ENCODE measurements around the gene RNF123. TPM values are rescaled to one million over a fixed set of nuclear protein-coding genes. Genes with fewer than 3 reads are reported as not detected.

Gene RNF123
- total RNA-seq, 1 experiment from 2014 or later, result 71.9 TPM

DNA sequence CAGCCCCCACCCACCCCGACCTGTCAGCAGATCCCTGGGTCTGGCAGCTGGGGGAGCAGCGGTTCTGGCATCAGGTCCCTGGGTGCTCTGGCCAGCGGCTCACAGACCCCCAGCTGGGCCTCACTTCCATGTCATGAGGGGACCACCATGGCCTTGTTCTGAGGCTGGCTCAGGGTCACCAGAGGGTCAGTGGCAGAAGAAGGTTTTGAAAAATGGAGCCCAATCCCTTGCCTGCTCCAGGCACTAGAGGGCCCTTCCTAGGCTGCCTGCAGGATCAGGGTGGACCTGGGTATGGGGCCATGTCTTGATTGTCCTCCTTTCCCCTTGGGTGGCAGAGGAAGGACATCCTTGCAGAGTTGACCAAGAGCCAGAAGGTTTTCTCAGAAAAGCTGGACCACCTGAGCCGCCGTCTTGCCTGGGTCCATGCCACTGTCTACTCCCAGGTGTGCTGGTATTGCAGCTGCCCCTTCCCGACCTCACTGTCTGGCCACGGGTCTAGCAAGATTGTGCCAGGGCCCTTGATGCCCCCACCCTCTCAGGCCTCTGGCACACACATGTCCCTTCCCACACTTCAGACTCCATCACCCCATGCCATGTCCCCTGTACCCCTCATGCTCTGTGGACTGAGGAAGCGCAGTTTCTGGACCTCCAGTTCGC is 17.2 kb downstream of the RNF123 start:
- no peak overlapping the region for H3K4me3 ChIP-seq (replicated peaks in 1 of 2; ENCODE audit: low read depth in 1 of 2, low read length in 2 of 2)
- no peaks in the 10 kb centered on the region for H3K79me2 ChIP-seq (ENCODE audit: insufficient read depth, low read length)
- no peaks in the 10 kb centered on the region for H3K27me3 ChIP-seq (ENCODE audit: insufficient read depth, low read length)
- CTCF ChIA-PET, result no interaction called here
- H2AFZ ChIP-seq (ENCODE audit: low read depth, low read length, poor library complexity, severe bottlenecking), result no peak overlapping the region
- intact Hi-C loops (cut with micrococcal nuclease), result no loop called here
- POLR2A ChIA-PET, result interaction anchor here (0.6 kb wide), 1 partner anchor 88 kb away, joined by 3 read pairs; no protein-coding TSS in a partner anchor
- H3K9ac ChIP-seq (ENCODE audit: low read length), result no peak overlapping the region
- no peak for DNase-seq (ENCODE audit: low read depth, low spot score)
- no peaks in the 10 kb centered on the region for H3K4me1 ChIP-seq (ENCODE audit: control insufficient read depth in 1 of 2, insufficient read depth in 2 of 2, low read length in 2 of 2)
- no peak overlapping the region for H3K27ac ChIP-seq (ENCODE audit: low read depth, low read length)
- H3K36me3 ChIP-seq (ENCODE audit: control insufficient read depth in 1 of 2, insufficient read depth in 2 of 2, low read length in 2 of 2), result peaks cover 0 to 4% of the 10 kb centered on the region in 2 experiments; a peak in 2 of 4 replicates
- no peak for ATAC-seq
- RAD21 ChIA-PET (ENCODE audit: low non-redundant PET in 1 of 2, low total read pairs in 2 of 2, uncharacterized antibody in 2 of 2, unreplicated experiment in 2 of 2), result no interaction called here
- BruUV-seq (replicated peaks), result no TSS peak
- TF ChIP-seq, protein P1, sequence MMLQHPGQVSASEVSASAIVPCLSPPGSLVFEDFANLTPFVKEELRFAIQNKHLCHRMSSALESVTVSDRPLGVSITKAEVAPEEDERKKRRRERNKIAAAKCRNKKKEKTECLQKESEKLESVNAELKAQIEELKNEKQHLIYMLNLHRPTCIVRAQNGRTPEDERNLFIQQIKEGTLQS (IDR thresholded peaks at IDR 0.05), result no peak
- TF ChIP-seq JUND (IDR thresholded peaks at IDR 0.05) (no peak), MAX (IDR thresholded peaks at IDR 0.05) (no peak), TCF7L2 (IDR thresholded peaks at IDR 0.05; ENCODE audit: borderline replicate concordance, extremely low read depth, insufficient read depth, insufficient read length) (no peak), SRF (IDR thresholded peaks at IDR 0.05; ENCODE audit: low read depth) (no peak)
- no peaks in the 10 kb centered on the region for H3K9me2 ChIP-seq (ENCODE audit: insufficient read depth)
- no peak overlapping the region for H3K4me2 ChIP-seq (ENCODE audit: low read length)
- H3K9me3 ChIP-seq (ENCODE audit: control insufficient read depth in 1 of 2, insufficient read depth in 1 of 2, low read depth in 1 of 2, low read length in 2 of 2), result no peaks in the 10 kb centered on the region
- no peaks in the 10 kb centered on the region for H4K20me1 ChIP-seq (ENCODE audit: insufficient read depth)

DNA sequence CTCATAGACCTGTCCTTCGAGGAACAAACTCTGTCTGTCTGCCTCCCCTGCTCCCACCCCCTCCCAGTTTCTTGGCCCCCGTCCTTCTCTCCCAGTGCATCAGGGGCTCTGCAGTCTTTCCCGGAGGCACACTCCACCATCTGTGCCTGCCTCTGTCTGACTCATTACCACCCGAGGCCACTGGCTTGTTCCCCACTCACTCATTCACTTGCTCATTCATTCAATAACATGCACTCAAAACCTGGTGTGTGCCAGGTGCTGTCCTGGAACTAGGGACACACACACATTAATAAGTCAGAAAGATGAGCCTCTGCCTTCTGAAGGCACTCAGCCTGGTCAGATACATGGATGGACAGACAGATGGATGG is 17.7 kb downstream of the RNF123 start:
- CTCF ChIA-PET, result no interaction called here
- POLR2A ChIA-PET, result no interaction called here
- BruUV-seq (replicated peaks), result no TSS peak
- H3K9me3 ChIP-seq (ENCODE audit: control insufficient read depth in 1 of 2, insufficient read depth in 1 of 2, low read depth in 1 of 2, low read length in 2 of 2), result no peaks in the 10 kb centered on the region
- no peak overlapping the region for H3K9ac ChIP-seq (ENCODE audit: low read length)
- no peaks in the 10 kb centered on the region for H3K4me1 ChIP-seq (ENCODE audit: control insufficient read depth in 1 of 2, insufficient read depth in 2 of 2, low read length in 2 of 2)
- intact Hi-C loops (cut with micrococcal nuclease), result no loop called here
- no peaks in the 10 kb centered on the region for H3K27me3 ChIP-seq (ENCODE audit: insufficient read depth, low read length)
- no peaks in the 10 kb centered on the region for H4K20me1 ChIP-seq (ENCODE audit: insufficient read depth)
- no peak overlapping the region for H3K4me2 ChIP-seq (ENCODE audit: low read length)
- ATAC-seq, result no peak
- DNase-seq (ENCODE audit: low read depth, low spot score), result no peak
- RAD21 ChIA-PET (ENCODE audit: low non-redundant PET in 1 of 2, low total read pairs in 2 of 2, uncharacterized antibody in 2 of 2, unreplicated experiment in 2 of 2), result no interaction called here
- no peak for TF ChIP-seq ZBTB33 (IDR thresholded peaks at IDR 0.05; ENCODE audit: extremely low read depth, insufficient replicate concordance, low read length)
- no peaks in the 10 kb centered on the region for H3K79me2 ChIP-seq (ENCODE audit: insufficient read depth, low read length)
- no peak overlapping the region for H3K27ac ChIP-seq (ENCODE audit: low read depth, low read length)
- H2AFZ ChIP-seq (ENCODE audit: low read depth, low read length, poor library complexity, severe bottlenecking), result no peak overlapping the region
- no peaks in the 10 kb centered on the region for H3K9me2 ChIP-seq (ENCODE audit: insufficient read depth)
- no peak overlapping the region for H3K4me3 ChIP-seq (replicated peaks in 1 of 2; ENCODE audit: low read depth in 1 of 2, low read length in 2 of 2)
- H3K36me3 ChIP-seq (ENCODE audit: control insufficient read depth in 1 of 2, insufficient read depth in 2 of 2, low read length in 2 of 2), result peaks cover 0 to 4% of the 10 kb centered on the region in 2 experiments; a peak in 2 of 4 replicates

Data from HCT116 (cell line).